NB4 (cell line): ENCODE measurements around the gene RNF212.

ENCODE experiments used
- CTCF ChIP-seq: IDR thresholded peaks from one replicate; pipeline ENCODE4 v1.5.1; 2012; ENCODE audit warnings: low read depth, low read length
- POLR2A ChIP-seq: IDR thresholded peaks from 2 replicates; pipeline ENCODE4 v1.6.1; 2011; ENCODE audit warnings: mild to moderate bottlenecking; ENCODE audit not compliant: insufficient read length; ENCODE audit errors: extremely low read depth

- TF ChIP-seq POLR2A = no peak
- no peak for TF ChIP-seq CTCF
Observed at GRCh38 chr4:1112821-1113182, 562 bp downstream of the RNF212 start.
